B cell (primary cell): ENCODE measurements around the gene CCDC187. TPM values are rescaled to one million over a fixed set of nuclear protein-coding genes. Genes with fewer than 3 reads are reported as not detected.

Source experiments
- ATAC-seq: fragments of 200-7000 bp; cut with Tn5 transposase; one replicate; pipeline ENCODE4 v1.10.0; 2021; ENCODE audit warnings: low read depth, mild to moderate bottlenecking, moderate number of reproducible peaks, moderate library complexity
- CTCF ChIA-PET: fragments of 350-600 bp; sonication (Branson Sonifier 250); formaldehyde crosslinking; loops from one replicate; lab custom pipeline; 2021; ENCODE audit warnings: antibody characterized with exemption, inconsistent platforms; lab: Charles Lee
- POLR2A ChIA-PET: fragments of 350-600 bp; sonication (Branson Sonifier 250); formaldehyde crosslinking; loops from one replicate; lab custom pipeline; 2021; ENCODE audit warnings: antibody characterized with exemption; lab: Charles Lee
- DNase-seq: peaks from one replicate; pipeline ENCODE4 v3.0.0; 2013
- H2AFZ ChIP-seq: 2 replicates; pipeline ENCODE4 v1.6.1; 2012; ENCODE audit warnings: mild to moderate bottlenecking, low read depth, low read length; ENCODE audit not compliant: insufficient read depth, poor library complexity, severe bottlenecking
- H3K27ac ChIP-seq, 2 donors: 1 replicate in 1 of 2; 2 replicates in 1 of 2; pipeline ENCODE4 v1.5.1; 2012 to 2013; ENCODE audit warnings: low read length in 2 of 2, mild to moderate bottlenecking in 2 of 2, moderate library complexity in 1 of 2
- H3K27me3 ChIP-seq, 4 experiments: fragments of 200-600 bp in 1 of 4; sonication (generic) in 1 of 4; replicated peaks in 1 of 4; 1 replicate in 2 of 4; 2 replicates in 2 of 4; pipeline versions ENCODE4 v1.6.1 to v1.7.0; 2013 to 2016; ENCODE audit warnings: low read length in 3 of 4, mild to moderate bottlenecking in 2 of 4, mixed read lengths in 1 of 4, moderate library complexity in 1 of 4; ENCODE audit not compliant: insufficient read depth in 4 of 4, control insufficient read depth in 3 of 4; ENCODE audit errors: control extremely low read depth in 1 of 4
- H3K36me3 ChIP-seq, 2 experiments: replicated peaks in 1 of 2; 1 replicate in 1 of 2; 2 replicates in 1 of 2; pipeline versions ENCODE4 v1.6.1 to v1.7.1; 2013; ENCODE audit warnings: low read length in 1 of 2; ENCODE audit not compliant: insufficient read depth in 2 of 2, control insufficient read depth in 1 of 2; ENCODE audit errors: control extremely low read depth in 1 of 2, extremely low read depth in 1 of 2
- H3K4me1 ChIP-seq, 2 donors: fragments of 200-600 bp in 1 of 2; sonication (generic) in 1 of 2; 1 replicate in 1 of 2; 2 replicates in 1 of 2; pipeline versions ENCODE4 v1.5.1 to v1.6.1; 2013 to 2017; ENCODE audit warnings: low read length in 2 of 2; ENCODE audit not compliant: control insufficient read depth in 2 of 2, insufficient read depth in 2 of 2
- H3K4me2 ChIP-seq: replicated peaks from 2 replicates; pipeline ENCODE3; 2012; ENCODE audit warnings: mild to moderate bottlenecking, low read depth, low read length; ENCODE audit not compliant: poor library complexity, severe bottlenecking
- H3K4me3 ChIP-seq, 5 experiments: fragments of 200-600 bp in 1 of 5; sonication (generic) in 1 of 5; 1 replicate in 3 of 5; 2 replicates in 2 of 5; pipeline versions ENCODE4 v1.5.1 to v1.7.0; 2011 to 2016; ENCODE audit warnings: low read length in 4 of 5, mild to moderate bottlenecking in 4 of 5, low read depth in 2 of 5, control low read depth in 1 of 5, moderate library complexity in 1 of 5; ENCODE audit not compliant: insufficient read depth in 1 of 5; ENCODE audit errors: control extremely low read depth in 1 of 5, extremely low read depth in 1 of 5
- H3K79me2 ChIP-seq: fragments of 200-600 bp; sonication (generic); one replicate; pipeline ENCODE4 v1.6.0; 2016; ENCODE audit warnings: low read length; ENCODE audit not compliant: control insufficient read depth, insufficient read depth
- H3K9ac ChIP-seq: fragments of 200-600 bp; sonication (generic); 2 replicates; pipeline ENCODE4 v1.6.1; 2017; ENCODE audit warnings: mild to moderate bottlenecking, low read length, moderate library complexity
- H3K9me3 ChIP-seq, 3 donors: one replicate each; pipeline versions ENCODE4 v1.6.1 to v1.7.1; 2013; ENCODE audit warnings: low read length in 2 of 3; ENCODE audit not compliant: control insufficient read depth in 2 of 3, insufficient read depth in 1 of 3; ENCODE audit errors: control extremely low read depth in 1 of 3
- H4K20me1 ChIP-seq: 2 replicates; pipeline ENCODE4 v1.6.0; 2012; ENCODE audit warnings: mild to moderate bottlenecking, low read length; ENCODE audit not compliant: insufficient read depth, control insufficient read depth, poor library complexity, severe bottlenecking
- H3K27ac Mint-ChIP-seq: one replicate; pipeline ENCODE4 v1.8.0; 2021; ENCODE audit warnings: mixed read lengths
- H3K27me3 Mint-ChIP-seq: one replicate; pipeline ENCODE4 v1.8.0; 2021; ENCODE audit warnings: mixed read lengths
- H3K4me1 Mint-ChIP-seq: one replicate; pipeline ENCODE4 v1.8.0; 2021; ENCODE audit warnings: mixed read lengths
- H3K4me3 Mint-ChIP-seq: one replicate; pipeline ENCODE4 v1.8.0; 2021; ENCODE audit warnings: mixed read lengths
- H3K9me3 Mint-ChIP-seq: one replicate; pipeline ENCODE4 v1.8.0; 2022; ENCODE audit warnings: mixed read lengths; ENCODE audit not compliant: insufficient read depth
- CTCF ChIP-seq: fragments of 200-600 bp; IDR thresholded peaks from one replicate; pipeline ENCODE4 v1.8.0; 2022; ENCODE audit warnings: antibody characterized with exemption, mild to moderate bottlenecking
- EZH2 ChIP-seq: IDR thresholded peaks from 2 replicates; pipeline ENCODE4 v1.6.1; 2012; ENCODE audit warnings: borderline replicate concordance, low read depth, mild to moderate bottlenecking, moderate library complexity, low read length; ENCODE audit not compliant: insufficient read depth, poor library complexity, severe bottlenecking
- WGBS: methylation state at CpG from one replicate; pipeline ENCODE4 v1.1.5; 2013; ENCODE audit warnings: missing lambda C conversion rate; ENCODE audit not compliant: insufficient coverage; 5-methylcytosine and 5-hydroxymethylcytosine counted together
- intact Hi-C: fragments of 100-400 bp; cut with micrococcal nuclease; formaldehyde crosslinking; loops from one replicate; pipeline ENCODE4 v1.10.0; 2022
- polyA plus RNA-seq: library from polyadenylated mRNA; depleted of rRNA; stranded (reverse); fragments of >200 nt; gene quantifications from 2 replicates; pipeline ENCODE4 v1.2.3, GENCODE V29; 2012
- total RNA-seq, 2 donors: library from RNA; stranded (reverse); fragments of 120-200 nt in 1 of 2; gene quantifications; 1 replicate in 1 of 2; 2 replicates in 1 of 2; pipeline versions ENCODE4 v1.2.3 to v1.2.4, GENCODE V29; 2013 to 2022

The CCDC187 gene
- total and polyA plus RNA-seq, 2 donors (not counting 1 experiment from before 2014, with no cell fraction given): 1.5 to 7.6 TPM

- Mint-ChIP-seq H3K27me3 (peaks cover 5% of the 10 kb centered on the region), H3K4me3 (no peak overlapping the region), H3K4me1 (peaks cover 7% of the 10 kb centered on the region), H3K9me3 (no peaks in the 10 kb centered on the region), H3K27ac (no peak overlapping the region)
- no peaks in the 10 kb centered on the region for H3K36me3 ChIP-seq
- H3K27me3 ChIP-seq: peaks cover 0 to 25% (median 12%) of the 10 kb centered on the region in 4 experiments
- CTCF ChIA-PET: no interaction called here
- H3K79me2 ChIP-seq: peaks cover 12% of the 10 kb centered on the region
- POLR2A ChIA-PET: no interaction called here
- H3K4me2 ChIP-seq: no peak overlapping the region
- TF ChIP-seq EZH2 (no peak), CTCF (no peak)
- H3K9ac ChIP-seq: no peak overlapping the region
- no peaks in the 10 kb centered on the region for H3K9me3 ChIP-seq
- no peak overlapping the region for H3K4me3 ChIP-seq
- intact Hi-C loops: no loop called here
- no peak for ATAC-seq
- H4K20me1 ChIP-seq: no peaks in the 10 kb centered on the region
- H2AFZ ChIP-seq: no peak overlapping the region
- H3K27ac ChIP-seq: no peak overlapping the region
- WGBS: 73% methylated on average over 10 of the region's 14 CpGs
- no peak for DNase-seq
- H3K4me1 ChIP-seq: peaks cover 22 to 23% of the 10 kb centered on the region in 2 donors
These were observed 26.6 kb upstream of the CCDC187 start for GRCh38 chr9:136330406-136330990.

- Histone ChIP-seq H3K4me2 (no peak overlapping the region), H3K79me2 (peaks cover 12% of the 10 kb centered on the region), H3K4me1 (peaks cover 22 to 23% of the 10 kb centered on the region in 2 donors), H3K36me3 (no peaks in the 10 kb centered on the region), H3K9ac (no peak overlapping the region), H3K27ac (no peak overlapping the region), H4K20me1 (no peaks in the 10 kb centered on the region), H3K27me3 (peaks cover 0 to 27% (median 12%) of the 10 kb centered on the region in 4 experiments), H3K4me3 (no peak overlapping the region), H3K9me3 (no peaks in the 10 kb centered on the region), H2AFZ (no peak overlapping the region)
- TF ChIP-seq CTCF (no peak), EZH2 (no peak)
- intact Hi-C loops: no loop called here
- ChIA-PET POLR2A (no interaction called here), CTCF (no interaction called here)
- Mint-ChIP-seq H3K27me3 (peaks cover 5% of the 10 kb centered on the region), H3K4me3 (no peak overlapping the region), H3K27ac (no peak overlapping the region), H3K4me1 (peaks cover 7% of the 10 kb centered on the region), H3K9me3 (no peaks in the 10 kb centered on the region)
- ATAC-seq (no peak), DNase-seq (no peak)
- 91% methylated on average over 21 of the region's 23 CpGs for WGBS
These were observed 25.9 kb upstream of the CCDC187 start for GRCh38 chr9:136329636-136330405.
